Urothelium cell line (cell line): ENCODE data around the gene ITPR3.
"Not testable (repeated sequence)": the region's sequence is repeated elsewhere in the genome, so short reads cannot be mapped to it uniquely, and the experiment has no call there.

Experiments used
- DNase-seq: peaks from one replicate; pipeline ENCODE4 v3.0.0; 2011; ENCODE audit warnings: low spot score, mixed read lengths
- FAIRE-seq: peaks from 2 replicates; lab custom pipeline; 2011; peaks lifted over from hg19 to GRCh38; lab: Jason Lieb, UNC

Gene ITPR3

GRCh38 chr6:33590531-33591198 is 30.5 kb upstream of the ITPR3 start:
- DNase-seq (no peak), FAIRE-seq (no peak)

- FAIRE-seq (no peak), DNase-seq (no peak)
Observed at GRCh38 chr6:33591424-33592032, 29.6 kb upstream of the ITPR3 start.

- DNase-seq (no peak), FAIRE-seq (no peak)
Observed at GRCh38 chr6:33592280-33592594, 28.9 kb upstream of the ITPR3 start.

GRCh38 chr6:33592595-33593413 is 28.3 kb upstream of the ITPR3 start:
- FAIRE-seq: no peak
- no peak for DNase-seq

GRCh38 chr6:33593414-33593727 is 27.8 kb upstream of the ITPR3 start:
- FAIRE-seq (no peak), DNase-seq (no peak)

GRCh38 chr6:33595001-33595846 is 25.9 kb upstream of the ITPR3 start:
- DNase-seq: no peak
- FAIRE-seq: no peak

- FAIRE-seq, DNase-seq: not testable (repeated sequence)
Observed at GRCh38 chr6:33596894-33597293, 24.2 kb upstream of the ITPR3 start.

GRCh38 chr6:33597551-33598322 is 23.4 kb upstream of the ITPR3 start:
- FAIRE-seq (no peak), DNase-seq (no peak)

- no peak for DNase-seq
Observed at GRCh38 chr6:33599413-33599938, 21.6 kb upstream of the ITPR3 start.

GRCh38 chr6:33600761-33601160 is 20.4 kb upstream of the ITPR3 start:
- DNase-seq (no peak), FAIRE-seq (no peak)

More at GRCh38 chr6:33599413-33599938, 21.6 kb upstream of the ITPR3 start:
- FAIRE-seq: no peak

GRCh38 chr6:33602180-33602579 is 18.9 kb upstream of the ITPR3 start:
- DNase-seq (no peak), FAIRE-seq (no peak)

- no peak for DNase-seq
- no peak for FAIRE-seq
Observed at GRCh38 chr6:33604941-33605854, 15.9 kb upstream of the ITPR3 start.

- no peak for FAIRE-seq
- no peak for DNase-seq
Observed at GRCh38 chr6:33606642-33607041, 14.5 kb upstream of the ITPR3 start.

GRCh38 chr6:33607126-33607783 is 13.9 kb upstream of the ITPR3 start:
- no peak for DNase-seq
- FAIRE-seq: no peak

- FAIRE-seq: no peak
Observed at GRCh38 chr6:33607784-33608161, 13.3 kb upstream of the ITPR3 start.

GRCh38 chr6:33609019-33609418 is 12.1 kb upstream of the ITPR3 start:
- FAIRE-seq (no peak), DNase-seq (no peak)

More at GRCh38 chr6:33607784-33608161, 13.3 kb upstream of the ITPR3 start:
- no peak for DNase-seq

- DNase-seq (no peak), FAIRE-seq (no peak)
Observed at GRCh38 chr6:33609528-33609927, 11.6 kb upstream of the ITPR3 start.

GRCh38 chr6:33610067-33610466 is 11.1 kb upstream of the ITPR3 start:
- DNase-seq: no peak
- no peak for FAIRE-seq
